GM10248 (cell line): Measurements from ENCODE around the gene FYN.

Source experiments
- CTCF ChIA-PET: fragments of 300-600 bp; sonication (Branson Sonifier 250); formaldehyde crosslinking; extraction: SDS; loops from one replicate; lab custom pipeline; 2021; ENCODE audit warnings: antibody characterized with exemption; lab: Yijun Ruan, JAX
- POLR2A ChIA-PET: fragments of 350-650 bp; sonication (Branson Sonifier 250); formaldehyde crosslinking; extraction: SDS; loops from one replicate; lab custom pipeline; 2020; ENCODE audit warnings: antibody characterized with exemption; lab: Yijun Ruan, JAX
- DNase-seq: peaks from one replicate; pipeline ENCODE4 v3.0.0; 2012; ENCODE audit errors: extremely low spot score
- TF ChIP-seq, protein P1 (sequence below): IDR thresholded peaks from 2 replicates; pipeline ENCODE4 v1.5.1; 2012; ENCODE audit warnings: mild to moderate bottlenecking, low read depth; ENCODE audit errors: extremely low read depth, missing control alignments, control extremely low read depth

Gene FYN

DNA sequence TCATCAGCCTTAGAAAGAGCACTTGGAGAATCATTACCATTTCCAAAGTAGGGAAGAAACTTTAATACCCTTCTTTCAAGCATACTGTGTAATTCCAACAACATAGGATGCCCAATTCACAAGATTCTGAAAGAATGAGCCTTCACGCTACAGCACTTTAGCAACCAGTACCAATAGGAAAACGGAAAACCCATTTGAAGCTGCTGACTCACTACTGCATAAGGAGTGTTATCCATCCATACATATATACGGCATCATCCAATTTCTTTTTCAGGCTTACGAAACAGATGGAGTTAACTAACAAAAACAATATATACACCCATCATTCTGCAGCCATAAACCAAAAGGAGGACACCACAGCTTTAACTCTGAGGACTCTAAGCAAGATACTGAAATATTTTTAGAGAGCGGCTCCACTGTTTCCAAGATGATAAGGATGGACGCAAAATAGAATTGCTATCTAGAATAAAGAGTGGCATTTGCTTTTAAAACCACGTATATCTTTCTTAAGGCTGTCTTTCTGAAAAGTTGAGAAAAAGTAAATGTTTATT, 24.9 kb downstream of the FYN start:
- no peak for DNase-seq
- TF ChIP-seq, protein P1, sequence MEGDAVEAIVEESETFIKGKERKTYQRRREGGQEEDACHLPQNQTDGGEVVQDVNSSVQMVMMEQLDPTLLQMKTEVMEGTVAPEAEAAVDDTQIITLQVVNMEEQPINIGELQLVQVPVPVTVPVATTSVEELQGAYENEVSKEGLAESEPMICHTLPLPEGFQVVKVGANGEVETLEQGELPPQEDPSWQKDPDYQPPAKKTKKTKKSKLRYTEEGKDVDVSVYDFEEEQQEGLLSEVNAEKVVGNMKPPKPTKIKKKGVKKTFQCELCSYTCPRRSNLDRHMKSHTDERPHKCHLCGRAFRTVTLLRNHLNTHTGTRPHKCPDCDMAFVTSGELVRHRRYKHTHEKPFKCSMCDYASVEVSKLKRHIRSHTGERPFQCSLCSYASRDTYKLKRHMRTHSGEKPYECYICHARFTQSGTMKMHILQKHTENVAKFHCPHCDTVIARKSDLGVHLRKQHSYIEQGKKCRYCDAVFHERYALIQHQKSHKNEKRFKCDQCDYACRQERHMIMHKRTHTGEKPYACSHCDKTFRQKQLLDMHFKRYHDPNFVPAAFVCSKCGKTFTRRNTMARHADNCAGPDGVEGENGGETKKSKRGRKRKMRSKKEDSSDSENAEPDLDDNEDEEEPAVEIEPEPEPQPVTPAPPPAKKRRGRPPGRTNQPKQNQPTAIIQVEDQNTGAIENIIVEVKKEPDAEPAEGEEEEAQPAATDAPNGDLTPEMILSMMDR = no peak
- ChIA-PET POLR2A (no interaction called here), CTCF (no interaction called here)

DNA sequence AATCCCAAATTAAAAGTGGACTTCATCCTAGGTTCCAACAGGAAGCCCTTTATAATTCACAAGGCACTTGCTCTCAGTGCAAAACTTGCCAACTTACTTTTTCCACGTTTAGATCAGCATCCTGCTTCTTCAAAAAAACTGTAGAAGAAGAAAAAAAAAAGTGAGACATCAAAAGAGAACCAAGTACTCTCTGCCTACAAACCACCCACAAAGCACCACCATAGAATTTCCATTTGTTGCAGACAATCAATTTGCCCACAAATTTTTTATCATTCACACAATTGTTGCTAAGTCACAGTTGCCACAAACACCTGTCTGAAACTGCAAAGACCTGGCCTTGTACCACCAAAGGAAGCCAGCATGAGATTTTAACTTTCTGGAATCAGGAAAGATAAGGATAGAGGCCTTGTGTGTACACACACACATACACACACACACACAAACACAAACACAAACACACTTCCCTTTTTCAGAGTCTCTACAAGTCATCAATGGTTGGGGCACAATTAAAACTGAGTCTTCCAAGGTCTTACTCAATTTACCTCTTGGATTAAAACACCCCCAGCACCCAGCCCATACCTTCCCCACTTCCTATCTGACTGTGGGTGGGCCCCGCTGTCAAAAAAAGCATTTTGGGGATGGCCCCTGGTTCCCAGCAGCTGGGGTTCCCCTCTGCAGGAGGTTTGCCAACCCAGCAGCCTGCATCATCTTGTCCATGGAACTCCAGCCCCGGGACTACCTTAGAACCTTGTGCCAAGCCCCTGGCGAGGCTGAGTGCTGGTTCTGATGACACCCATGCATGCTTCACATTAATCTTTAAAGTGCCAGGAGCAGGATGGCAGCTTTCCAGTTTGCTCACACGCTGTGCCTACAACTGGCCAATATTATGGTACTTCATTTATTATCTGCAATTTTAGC, 26.5 kb downstream of the FYN start:
- CTCF ChIA-PET = interaction anchor here (0.8 to 2.2 kb wide), 5 partner anchors 14 to 41 kb away, joined by 3 to 6 read pairs (median 3); partner anchors contain the start of gene FYN
- no peak for DNase-seq
- POLR2A ChIA-PET = no interaction called here
- TF ChIP-seq, protein P1 = no peak

DNA sequence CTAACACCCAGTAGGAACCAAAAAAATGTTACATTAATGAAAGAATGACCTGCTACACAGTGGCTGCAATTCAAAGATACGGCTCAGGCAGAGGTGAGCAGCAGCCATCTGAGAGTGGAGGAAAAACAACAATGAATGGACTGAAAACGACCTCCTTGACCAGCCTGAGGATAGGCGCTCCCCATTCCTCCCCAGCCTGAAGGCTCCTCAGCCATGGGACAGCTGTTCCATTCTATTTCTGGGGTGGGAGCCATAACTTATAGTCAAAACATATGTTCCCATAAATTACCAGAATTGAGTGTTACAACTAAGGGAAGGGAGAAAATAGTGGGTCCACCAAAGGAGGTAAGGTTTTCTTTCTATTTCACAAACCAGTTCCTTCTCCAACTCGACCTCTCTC, 27.2 kb downstream of the FYN start:
- TF ChIP-seq, protein P1 = no peak
- ChIA-PET POLR2A (no interaction called here), CTCF (interaction anchor here (0.8 to 2.2 kb wide), 10 partner anchors 9 to 587 kb away, joined by 3 to 7 read pairs (median 5); a partner anchor contains a TSS)
- DNase-seq = no peak

DNA sequence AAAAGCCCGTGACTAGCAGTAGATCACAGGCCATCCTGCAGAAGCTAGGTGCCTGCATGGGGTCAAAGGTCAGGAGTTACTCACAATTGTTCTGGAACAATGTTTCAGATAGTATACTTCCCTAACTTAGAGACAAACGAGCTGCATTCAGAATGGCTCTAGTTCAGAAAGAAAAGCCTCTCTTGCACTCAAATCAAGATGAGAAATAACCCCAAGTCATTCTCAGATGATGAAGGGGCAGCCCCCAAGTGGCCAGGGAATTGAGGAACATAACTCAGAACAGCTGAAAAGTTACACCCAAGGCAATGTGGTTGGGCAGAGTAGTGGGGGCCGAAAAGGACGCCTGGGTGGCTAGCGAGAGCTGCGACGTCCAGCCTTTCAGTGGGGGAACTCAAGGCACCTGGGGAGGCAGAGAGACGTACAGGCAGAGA, 27.8 kb downstream of the FYN start:
- ChIA-PET CTCF (interaction anchor here (0.8 to 2.2 kb wide), 10 partner anchors 9 to 587 kb away, joined by 3 to 7 read pairs (median 5); a partner anchor contains a TSS), POLR2A (interaction anchor here (0.5 to 0.7 kb wide), 2 partner anchors 16 to 196 kb away, joined by 3 read pairs; no protein-coding TSS in a partner anchor)
- DNase-seq = peak; percentile 71
- TF ChIP-seq, protein P1 = peak; percentile 17

DNA sequence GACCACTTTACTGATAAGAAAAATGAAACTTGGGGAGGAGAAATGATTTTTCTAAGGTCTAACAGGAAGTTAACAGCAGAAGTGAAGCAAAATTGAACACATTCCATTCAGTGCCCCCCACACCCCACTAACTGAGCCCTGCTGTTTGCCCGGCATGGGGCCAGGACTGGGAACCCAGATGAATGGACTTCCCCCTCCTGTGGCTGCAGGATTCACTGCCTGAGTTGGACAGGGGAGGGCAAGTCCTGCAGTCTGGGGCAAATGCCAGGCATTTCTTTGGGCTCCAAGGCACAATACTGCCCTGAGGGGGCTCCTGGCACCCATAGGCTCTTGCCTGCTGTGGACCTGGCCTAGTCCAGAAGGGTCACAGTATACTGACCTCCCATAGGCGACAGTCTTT, 28.3 kb downstream of the FYN start:
- TF ChIP-seq, protein P1 = no peak
- ChIA-PET POLR2A (interaction anchor here (0.5 kb wide), 1 partner anchor 196 kb away, joined by 3 read pairs; no protein-coding TSS in a partner anchor), CTCF (interaction anchor here (0.9 to 2.2 kb wide), 13 partner anchors 10 to 586 kb away, joined by 3 to 7 read pairs (median 5); a partner anchor contains a TSS)
- no peak for DNase-seq

DNA sequence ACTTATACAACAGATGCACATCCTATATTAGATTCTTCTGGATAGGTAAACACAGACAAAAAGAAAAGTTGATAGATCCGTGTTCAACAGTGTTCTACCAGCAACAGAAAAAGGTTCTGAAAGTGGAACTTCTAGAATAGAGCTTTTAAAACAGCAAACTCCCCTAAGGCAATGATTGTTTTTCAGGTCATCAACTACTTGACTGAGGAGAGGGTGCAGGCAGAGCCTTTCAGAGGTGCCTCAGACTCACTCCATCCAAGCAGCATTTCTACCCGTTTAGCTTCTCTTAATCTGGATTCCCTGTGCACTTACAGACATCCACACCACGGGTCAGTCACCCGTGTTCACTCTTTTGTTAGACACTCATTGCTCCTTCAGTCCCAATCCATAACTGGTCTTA, 28.9 kb downstream of the FYN start:
- ChIA-PET CTCF (interaction anchor here (0.7 to 2.2 kb wide), 20 partner anchors 9 to 198 kb away, joined by 3 to 7 read pairs (median 4); partner anchors contain the start of gene FYN), POLR2A (interaction anchor here (1.4 kb wide), 1 partner anchor 38 kb away, joined by 5 read pairs; no protein-coding TSS in a partner anchor)
- DNase-seq = peak; percentile 35
- TF ChIP-seq, protein P1 = no peak
